ENCODE results near the gene CFAP251.
"Not testable (repeated sequence)": the region's sequence is repeated elsewhere in the genome, so short reads cannot be mapped to it uniquely, and the experiment has no call there.

CFAP251 gene

GRCh38 chr12:121917950-121918678 is at the start of gene CFAP251:
CFAP251 (plus strand) TSS chr12:121918592; CDS start chr12:121921306, 2,714 bp downstream.
- peaks cover 17% of the 10 kb centered on the region for H3K36me3 ChIP-seq (ENCODE audit: insufficient read depth, low read length)
- H3K4me1 ChIP-seq (ENCODE audit: insufficient read depth, low read length), result no peaks in the 10 kb centered on the region
- no peak within 1 kb of the TSS for H3K9ac ChIP-seq (ENCODE audit: low read length)
- H3K27me3 ChIP-seq (ENCODE audit: control insufficient read depth in 1 of 2, insufficient read depth in 2 of 2, low read length in 2 of 2), result no peaks in the 10 kb centered on the region
- peak within 1 kb of the TSS; percentile 25 to 50 for H3K4me3 ChIP-seq (ENCODE audit: low read depth in 1 of 2, low read length in 2 of 2)
- H3K9me3 ChIP-seq (ENCODE audit: low read length), result no peaks in the 10 kb centered on the region
- H3K27ac ChIP-seq (ENCODE audit: low read depth, low read length), result peak within 1 kb of the TSS; percentile 69

GRCh38 chr12:121869229-121869628 is 49.2 kb upstream of the CFAP251 start:
- not testable (repeated sequence) for H3K9ac ChIP-seq (ENCODE audit: low read length); H3K27ac ChIP-seq (ENCODE audit: low read depth, low read length); H3K4me3 ChIP-seq (ENCODE audit: low read depth in 1 of 2, low read length in 2 of 2); H3K27me3 ChIP-seq (ENCODE audit: control insufficient read depth in 1 of 2, insufficient read depth in 2 of 2, low read length in 2 of 2); H3K36me3 ChIP-seq (ENCODE audit: insufficient read depth, low read length); H3K9me3 ChIP-seq (ENCODE audit: low read length)
- H3K4me1 ChIP-seq (ENCODE audit: insufficient read depth, low read length), result peaks cover 14% of the 10 kb centered on the region

- Histone ChIP-seq H3K4me3 (ENCODE audit: low read depth in 1 of 2, low read length in 2 of 2) (no peak overlapping the region), H3K9me3 (ENCODE audit: low read length) (no peaks in the 10 kb centered on the region), H3K27ac (ENCODE audit: low read depth, low read length) (no peak overlapping the region), H3K27me3 (ENCODE audit: control insufficient read depth in 1 of 2, insufficient read depth in 2 of 2, low read length in 2 of 2) (no peaks in the 10 kb centered on the region), H3K4me1 (ENCODE audit: insufficient read depth, low read length) (peaks cover 14% of the 10 kb centered on the region), H3K9ac (ENCODE audit: low read length) (no peak overlapping the region), H3K36me3 (ENCODE audit: insufficient read depth, low read length) (no peaks in the 10 kb centered on the region)
These were observed 46.9 kb upstream of the CFAP251 start for GRCh38 chr12:121871467-121871866.

GRCh38 chr12:121872546-121873215 is 45.7 kb upstream of the CFAP251 start:
- Histone ChIP-seq H3K27ac (ENCODE audit: low read depth, low read length) (peak overlapping the region; percentile 65), H3K27me3 (ENCODE audit: control insufficient read depth in 1 of 2, insufficient read depth in 2 of 2, low read length in 2 of 2) (no peaks in the 10 kb centered on the region), H3K9ac (ENCODE audit: low read length) (no peak overlapping the region), H3K4me1 (ENCODE audit: insufficient read depth, low read length) (peaks cover 14% of the 10 kb centered on the region), H3K4me3 (ENCODE audit: low read depth in 1 of 2, low read length in 2 of 2) (no peak overlapping the region), H3K9me3 (ENCODE audit: low read length) (no peaks in the 10 kb centered on the region), H3K36me3 (ENCODE audit: insufficient read depth, low read length) (no peaks in the 10 kb centered on the region)

GRCh38 chr12:121873216-121873569 is 45.2 kb upstream of the CFAP251 start:
- no peak overlapping the region for H3K4me3 ChIP-seq (ENCODE audit: low read depth in 1 of 2, low read length in 2 of 2)
- no peaks in the 10 kb centered on the region for H3K36me3 ChIP-seq (ENCODE audit: insufficient read depth, low read length)
- H3K27me3 ChIP-seq (ENCODE audit: control insufficient read depth in 1 of 2, insufficient read depth in 2 of 2, low read length in 2 of 2), result no peaks in the 10 kb centered on the region
- H3K27ac ChIP-seq (ENCODE audit: low read depth, low read length), result peak overlapping the region; percentile 65
- H3K9me3 ChIP-seq (ENCODE audit: low read length), result no peaks in the 10 kb centered on the region
- H3K9ac ChIP-seq (ENCODE audit: low read length), result no peak overlapping the region
- peaks cover 14% of the 10 kb centered on the region for H3K4me1 ChIP-seq (ENCODE audit: insufficient read depth, low read length)

- H3K4me3 ChIP-seq (ENCODE audit: low read depth in 1 of 2, low read length in 2 of 2), result no peak overlapping the region
- H3K27ac ChIP-seq (ENCODE audit: low read depth, low read length), result no peak overlapping the region
- no peaks in the 10 kb centered on the region for H3K9me3 ChIP-seq (ENCODE audit: low read length)
- H3K36me3 ChIP-seq (ENCODE audit: insufficient read depth, low read length), result no peaks in the 10 kb centered on the region
- H3K27me3 ChIP-seq (ENCODE audit: control insufficient read depth in 1 of 2, insufficient read depth in 2 of 2, low read length in 2 of 2), result no peaks in the 10 kb centered on the region
- H3K9ac ChIP-seq (ENCODE audit: low read length), result no peak overlapping the region
- H3K4me1 ChIP-seq (ENCODE audit: insufficient read depth, low read length), result peaks cover 14% of the 10 kb centered on the region
These were observed 44.3 kb upstream of the CFAP251 start for GRCh38 chr12:121874071-121874470.

GRCh38 chr12:121875582-121875981 is 42.8 kb upstream of the CFAP251 start:
- Histone ChIP-seq H3K4me1 (ENCODE audit: insufficient read depth, low read length) (peaks cover 14% of the 10 kb centered on the region), H3K9me3 (ENCODE audit: low read length) (no peaks in the 10 kb centered on the region), H3K27me3 (ENCODE audit: control insufficient read depth in 1 of 2, insufficient read depth in 2 of 2, low read length in 2 of 2) (no peaks in the 10 kb centered on the region), H3K4me3 (ENCODE audit: low read depth in 1 of 2, low read length in 2 of 2) (no peak overlapping the region), H3K27ac (ENCODE audit: low read depth, low read length) (no peak overlapping the region), H3K36me3 (ENCODE audit: insufficient read depth, low read length) (no peaks in the 10 kb centered on the region), H3K9ac (ENCODE audit: low read length) (no peak overlapping the region)

- not testable (repeated sequence) for H3K9me3 ChIP-seq (ENCODE audit: low read length); H3K27ac ChIP-seq (ENCODE audit: low read depth, low read length); H3K9ac ChIP-seq (ENCODE audit: low read length); H3K27me3 ChIP-seq (ENCODE audit: control insufficient read depth in 1 of 2, insufficient read depth in 2 of 2, low read length in 2 of 2); H3K36me3 ChIP-seq (ENCODE audit: insufficient read depth, low read length); H3K4me3 ChIP-seq (ENCODE audit: low read depth in 1 of 2, low read length in 2 of 2)
- peaks cover 14% of the 10 kb centered on the region for H3K4me1 ChIP-seq (ENCODE audit: insufficient read depth, low read length)
These were observed 42.3 kb upstream of the CFAP251 start for GRCh38 chr12:121876080-121876447.

GRCh38 chr12:121883315-121883660 is 35.1 kb upstream of the CFAP251 start:
- no peaks in the 10 kb centered on the region for H3K36me3 ChIP-seq (ENCODE audit: insufficient read depth, low read length)
- no peaks in the 10 kb centered on the region for H3K9me3 ChIP-seq (ENCODE audit: low read length)
- no peak overlapping the region for H3K9ac ChIP-seq (ENCODE audit: low read length)
- H3K27ac ChIP-seq (ENCODE audit: low read depth, low read length), result no peak overlapping the region
- H3K27me3 ChIP-seq (ENCODE audit: control insufficient read depth in 1 of 2, insufficient read depth in 2 of 2, low read length in 2 of 2), result no peaks in the 10 kb centered on the region
- H3K4me1 ChIP-seq (ENCODE audit: insufficient read depth, low read length), result peaks cover 6% of the 10 kb centered on the region
- no peak overlapping the region for H3K4me3 ChIP-seq (ENCODE audit: low read depth in 1 of 2, low read length in 2 of 2)

- H3K4me1 ChIP-seq (ENCODE audit: insufficient read depth, low read length), result peaks cover 16% of the 10 kb centered on the region
- not testable (repeated sequence) for H3K36me3 ChIP-seq (ENCODE audit: insufficient read depth, low read length); H3K9me3 ChIP-seq (ENCODE audit: low read length); H3K27ac ChIP-seq (ENCODE audit: low read depth, low read length); H3K27me3 ChIP-seq (ENCODE audit: control insufficient read depth in 1 of 2, insufficient read depth in 2 of 2, low read length in 2 of 2); H3K9ac ChIP-seq (ENCODE audit: low read length); H3K4me3 ChIP-seq (ENCODE audit: low read depth in 1 of 2, low read length in 2 of 2)
These were observed 33.3 kb upstream of the CFAP251 start for GRCh38 chr12:121885129-121885528.

GRCh38 chr12:121888083-121888477 is 30.3 kb upstream of the CFAP251 start:
- H3K36me3 ChIP-seq (ENCODE audit: insufficient read depth, low read length), result peaks cover 2% of the 10 kb centered on the region

More at GRCh38 chr12:121888083-121888477, 30.3 kb upstream of the CFAP251 start:
- Histone ChIP-seq H3K27me3 (ENCODE audit: control insufficient read depth in 1 of 2, insufficient read depth in 2 of 2, low read length in 2 of 2) (no peaks in the 10 kb centered on the region), H3K9ac (ENCODE audit: low read length) (no peak overlapping the region), H3K4me1 (ENCODE audit: insufficient read depth, low read length) (peaks cover 20% of the 10 kb centered on the region), H3K4me3 (ENCODE audit: low read depth in 1 of 2, low read length in 2 of 2) (peak overlapping the region; percentile 72 to 75), H3K9me3 (ENCODE audit: low read length) (no peaks in the 10 kb centered on the region), H3K27ac (ENCODE audit: low read depth, low read length) (no peak overlapping the region)

All from muscle layer of colon (tissue), 2 donors.